Fibroblast of peridontal ligament (primary cell): ENCODE data around the gene NCOA7.

Experiments
- DNase-seq: peaks from one replicate; pipeline ENCODE4 v3.0.0-alpha.2; 2010; ENCODE audit errors: extremely low read depth

Gene NCOA7

GRCh38 chr6:125974214-125974866 lies 183.6 kb downstream of the NCOA7 start:
- DNase-seq = peak; percentile 89

GRCh38 chr6:125979101-125979500 lies 188.3 kb downstream of the NCOA7 start:
- DNase-seq = no peak
